Erythroblast (primary cell): ENCODE measurements around the gene SACM1L.

ENCODE experiments used
- GATA1 ChIP-seq: IDR thresholded peaks from 2 replicates; pipeline ENCODE4 v1.6.1; 2011; ENCODE audit warnings: low read depth, mild to moderate bottlenecking, control low read depth, low read length, moderate library complexity
- POLR2A ChIP-seq: IDR thresholded peaks from 2 replicates; pipeline ENCODE4 v1.6.1; 2011; ENCODE audit warnings: mild to moderate bottlenecking, low read length

GRCh38 chr3:45677033-45677446 lies 12.2 kb upstream of the SACM1L start:
- TF ChIP-seq POLR2A = no peak
- TF ChIP-seq GATA1 = no peak
